HG03575 (cell line): ENCODE measurements around the gene DYNLT1.
"Not testable (repeated sequence)": the region's sequence is repeated elsewhere in the genome, so short reads cannot be mapped to it uniquely, and the experiment has no call there.

Source experiments
- ATAC-seq: cut with Tn5 transposase; IDR thresholded peaks from one replicate; pipeline ENCODE4 v1.9.1; 2021; ENCODE audit not compliant: unreplicated experiment, insufficient number of reproducible peaks, low FRiP score; ENCODE audit errors: extremely low read depth

The DYNLT1 gene

DNA sequence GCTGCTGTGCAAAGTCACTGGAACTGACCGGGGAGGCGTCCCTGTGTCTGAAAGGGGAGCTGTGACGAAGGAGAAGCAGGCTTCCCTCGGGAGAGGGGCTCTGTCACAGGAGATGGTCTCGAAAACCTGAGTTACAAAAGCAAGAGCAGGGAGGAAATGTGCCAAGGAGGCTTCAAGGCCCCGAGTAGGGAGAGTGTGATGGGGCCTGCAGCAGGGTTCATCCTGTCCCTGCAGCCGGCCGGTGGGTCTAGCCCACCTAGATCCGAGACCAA is 16.7 kb downstream of the DYNLT1 start:
- ATAC-seq: no peak

DNA sequence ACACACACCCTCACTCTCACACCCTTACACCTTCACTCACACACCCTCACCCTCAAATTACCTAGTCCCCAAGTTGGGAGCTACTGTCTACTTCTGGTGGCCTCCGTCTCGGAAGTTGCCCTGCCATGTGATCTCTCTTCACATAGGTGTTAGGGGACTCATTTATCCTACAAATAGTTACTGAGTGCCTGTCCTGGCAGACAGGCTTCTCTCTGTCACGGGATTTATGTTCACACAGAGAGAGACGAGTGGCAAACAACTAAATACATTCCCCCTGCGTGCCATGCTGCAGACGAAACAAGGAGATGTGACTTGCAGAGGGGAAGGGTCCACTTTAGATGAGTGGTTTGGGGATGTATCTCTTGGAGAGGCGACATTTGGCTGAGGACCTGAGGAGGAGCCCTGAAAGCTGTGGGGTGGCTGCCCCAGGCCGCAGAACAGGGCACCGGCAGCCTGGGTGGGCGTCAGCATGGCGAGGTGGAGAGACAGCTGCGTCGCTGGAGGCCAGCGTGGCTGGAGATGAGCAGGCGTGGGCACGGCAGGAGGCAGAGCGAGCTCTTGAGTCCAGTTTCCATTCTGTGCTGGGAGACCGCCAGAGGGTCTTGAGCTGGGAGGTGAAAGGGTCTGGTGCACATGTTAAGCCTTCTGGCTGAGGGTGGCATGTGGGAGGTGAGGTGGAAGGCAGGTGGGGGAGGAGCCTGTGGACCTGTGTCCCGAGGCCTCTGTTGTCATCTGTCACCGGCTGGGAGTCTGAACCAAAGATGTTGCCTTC is 17.2 kb downstream of the DYNLT1 start:
- ATAC-seq: no peak

DNA sequence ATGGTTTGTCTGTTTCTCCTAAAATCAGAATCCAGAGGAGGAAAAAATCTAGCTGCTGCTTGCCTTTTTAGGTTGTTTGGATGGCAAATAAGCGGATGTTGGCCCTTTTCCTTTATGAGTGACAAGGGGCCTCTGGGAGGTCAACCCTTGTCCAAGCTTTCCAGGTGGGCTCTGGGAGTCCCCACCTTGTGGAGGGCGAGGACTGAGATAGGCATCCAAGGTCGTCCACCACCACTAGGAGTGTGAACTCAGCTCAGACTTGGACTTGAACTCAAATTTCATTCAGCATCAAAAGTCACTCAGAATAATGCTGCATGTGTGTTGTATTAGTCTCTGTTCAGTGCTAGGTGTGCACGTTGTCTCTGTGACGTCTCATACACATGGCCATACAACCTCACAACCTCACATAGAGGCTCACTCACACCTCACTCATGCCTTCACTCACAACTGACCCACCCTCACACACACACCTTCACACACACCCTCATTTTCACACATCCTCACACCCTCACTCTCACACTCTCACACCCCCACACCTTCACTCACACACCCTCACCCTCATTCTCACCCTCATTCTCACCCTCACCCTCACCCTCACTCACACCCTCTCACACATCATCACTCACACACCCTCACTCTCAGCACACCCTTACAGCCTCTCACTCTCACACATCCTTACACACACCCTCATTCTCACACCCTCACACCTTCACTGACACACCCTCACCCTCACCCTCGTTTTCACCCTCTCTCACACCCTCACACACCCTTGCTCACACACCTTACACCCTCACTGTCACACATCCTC is 18.0 kb downstream of the DYNLT1 start:
- ATAC-seq: no peak

DNA sequence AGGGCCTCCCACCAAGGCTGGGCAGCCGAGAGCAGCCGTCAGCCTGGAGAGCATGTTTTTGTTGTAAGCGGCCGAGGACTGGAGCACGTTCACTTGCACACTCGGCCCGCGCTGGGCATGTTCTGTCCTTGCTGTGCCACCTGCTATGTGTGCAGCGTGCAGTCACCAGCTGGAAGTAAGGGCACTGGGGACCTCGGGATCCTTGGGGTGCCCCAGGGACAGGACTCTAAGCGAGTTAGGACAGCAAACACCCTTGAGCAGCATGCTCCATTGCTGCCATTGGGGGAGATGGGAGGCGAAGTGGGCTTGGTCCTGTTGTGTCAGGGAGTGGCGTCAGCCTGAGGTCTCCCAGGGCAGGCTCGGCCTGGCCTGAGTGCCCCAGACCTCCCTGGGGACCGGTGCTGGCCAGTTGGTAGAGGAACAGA is 18.6 kb downstream of the DYNLT1 start:
- ATAC-seq: no peak

DNA sequence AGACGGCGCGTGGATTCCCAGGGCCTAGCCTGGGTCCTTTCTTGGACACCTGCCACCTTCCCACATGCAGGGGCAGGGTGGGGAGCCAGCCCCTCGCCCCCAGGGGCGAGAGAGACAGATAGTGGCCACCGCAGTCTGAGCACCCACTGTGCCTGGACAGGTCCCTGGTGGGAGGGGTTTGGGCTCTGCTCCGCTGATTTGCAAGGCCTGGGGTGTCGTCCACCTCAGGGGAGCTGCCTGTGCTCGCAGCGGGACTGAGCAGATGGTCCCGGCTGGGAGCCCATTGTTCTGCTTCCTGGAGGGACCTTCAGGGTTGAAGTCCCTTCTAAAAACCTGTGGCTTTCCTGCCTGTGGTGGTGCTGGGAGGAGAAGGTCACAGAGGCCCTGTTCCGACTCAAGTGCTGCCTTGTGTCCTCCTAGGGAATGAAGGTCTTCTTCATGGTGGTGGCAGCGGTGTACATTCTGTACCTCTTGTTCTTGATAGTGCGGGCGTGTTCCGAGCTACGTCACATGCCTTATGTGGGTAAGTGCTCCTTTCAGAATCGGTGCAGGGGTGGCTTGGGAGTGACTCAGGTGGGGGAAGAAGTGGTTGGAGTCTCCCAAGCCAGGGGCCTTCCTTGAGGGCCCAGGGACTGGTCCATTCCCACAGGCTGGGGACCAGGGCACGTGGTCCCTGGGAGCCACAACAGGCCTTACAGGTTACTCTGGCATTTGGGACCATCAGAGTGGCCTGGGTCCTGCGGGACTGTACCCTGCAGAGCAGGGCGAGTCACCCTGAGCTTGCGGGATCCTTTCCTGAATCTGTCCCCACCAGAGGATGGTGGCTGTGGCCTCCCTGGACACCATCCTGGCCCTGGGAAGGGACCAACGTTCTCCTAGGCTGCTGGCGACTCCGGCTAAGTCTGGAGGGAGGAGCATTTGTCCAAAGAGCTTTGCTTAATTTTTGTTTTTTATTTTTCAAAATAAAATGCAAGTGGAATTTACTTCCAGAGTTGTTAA is 19.6 kb downstream of the DYNLT1 start:
- no peak for ATAC-seq

DNA sequence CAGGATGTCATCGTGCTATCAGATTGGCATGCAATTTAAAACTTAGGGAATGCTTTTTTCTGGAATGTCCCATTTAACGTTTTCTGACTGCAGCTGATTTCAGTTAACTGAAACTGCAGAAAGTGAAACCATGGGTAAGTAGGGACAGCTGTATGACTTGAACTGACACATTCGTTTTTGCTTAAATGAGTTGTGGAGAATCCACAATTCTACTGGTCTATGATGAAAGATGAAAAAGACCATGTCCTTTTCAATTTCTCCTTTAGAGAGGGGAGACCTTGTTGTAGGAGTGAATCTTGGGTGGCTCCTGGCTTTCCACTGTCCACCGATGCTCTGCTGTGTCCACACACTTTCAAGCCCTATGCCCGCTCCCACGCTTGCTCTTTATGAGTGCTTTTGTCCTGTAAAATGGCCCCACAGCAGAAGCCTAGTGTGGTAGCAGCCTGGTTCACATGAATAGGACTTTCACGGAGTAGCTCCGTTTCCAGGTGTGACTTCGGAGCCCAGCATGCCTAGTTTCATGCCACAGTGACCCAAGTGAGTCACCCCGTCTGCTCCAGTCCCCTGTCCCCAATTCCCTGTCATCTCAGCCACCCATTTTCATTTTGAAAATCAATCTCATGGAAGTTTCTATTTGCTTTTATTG is 21.9 kb downstream of the DYNLT1 start:
- no peak for ATAC-seq

DNA sequence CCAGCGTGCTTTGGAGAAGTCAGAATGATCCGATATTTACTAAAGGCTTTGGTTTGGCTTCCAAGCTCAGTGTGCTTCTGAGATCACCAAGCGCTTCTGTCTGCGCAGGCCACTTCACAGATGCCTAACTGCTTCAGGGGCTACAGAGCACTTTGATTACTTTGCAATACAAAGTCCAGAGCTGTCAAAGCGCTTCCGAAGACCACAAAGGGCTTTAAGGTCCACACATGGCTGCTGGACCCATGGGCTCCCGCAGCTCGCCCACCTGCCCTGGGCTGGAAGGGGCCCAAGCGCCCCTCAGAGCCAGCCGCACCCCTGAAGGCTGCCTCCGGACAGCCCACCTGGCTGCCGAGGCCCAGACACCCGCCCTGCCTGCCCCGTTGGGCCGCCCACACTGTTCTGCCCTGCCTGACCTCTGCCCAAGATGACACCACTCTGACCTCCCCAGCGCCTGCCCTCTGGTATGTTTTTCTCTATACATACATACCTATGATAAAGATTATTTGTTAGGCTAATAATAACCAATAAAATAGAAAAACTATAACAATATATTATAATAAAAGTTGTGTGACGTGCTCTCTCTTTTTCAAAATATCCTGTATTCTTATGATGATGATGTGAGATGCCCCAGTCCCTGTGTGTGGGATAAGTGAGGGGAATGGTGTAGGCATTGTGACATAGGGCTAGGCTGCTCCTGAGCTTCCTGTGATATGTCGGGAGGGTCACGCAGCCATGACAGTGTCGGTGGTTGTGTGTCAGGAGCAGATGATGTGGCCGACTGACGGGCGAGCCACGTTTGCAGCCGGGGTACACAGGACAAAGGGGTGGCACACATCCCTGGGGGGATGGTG is 22.6 kb downstream of the DYNLT1 start:
- ATAC-seq: no peak

DNA sequence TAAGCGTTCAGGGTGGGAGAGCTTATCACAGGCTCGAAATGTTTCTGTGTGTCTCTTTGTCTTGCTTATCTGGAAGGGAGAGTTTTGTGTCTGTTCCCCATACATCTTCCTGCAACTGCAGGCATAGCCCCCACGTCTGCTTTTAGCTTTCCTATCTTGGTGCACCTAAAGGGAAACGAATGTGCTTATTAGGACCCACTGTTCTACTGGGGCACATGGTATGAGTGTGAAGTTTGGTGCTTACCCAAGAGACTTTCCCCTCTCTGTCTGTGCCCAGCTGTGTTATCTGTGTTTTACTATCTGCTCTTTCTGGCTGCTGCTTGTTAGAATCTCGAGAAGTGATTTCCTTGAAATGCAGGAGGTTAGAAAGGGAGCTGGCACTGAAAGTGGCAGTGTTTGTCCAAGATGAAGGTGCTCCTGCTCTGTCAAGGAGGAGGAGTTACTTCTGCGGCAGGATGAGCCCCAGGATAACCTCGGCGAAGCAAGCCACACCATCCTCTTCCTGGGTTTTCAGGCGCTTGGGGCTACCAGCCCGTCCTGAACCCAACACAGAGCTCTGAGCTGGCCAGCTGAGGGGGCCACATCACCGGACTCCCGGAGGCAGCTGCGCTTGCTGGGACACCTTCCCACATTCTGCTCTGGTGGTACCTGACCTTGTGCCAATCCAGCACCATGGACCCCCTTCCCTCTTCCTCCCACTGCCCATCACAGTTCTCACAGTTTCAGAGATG is 23.4 kb downstream of the DYNLT1 start:
- ATAC-seq: no peak

DNA sequence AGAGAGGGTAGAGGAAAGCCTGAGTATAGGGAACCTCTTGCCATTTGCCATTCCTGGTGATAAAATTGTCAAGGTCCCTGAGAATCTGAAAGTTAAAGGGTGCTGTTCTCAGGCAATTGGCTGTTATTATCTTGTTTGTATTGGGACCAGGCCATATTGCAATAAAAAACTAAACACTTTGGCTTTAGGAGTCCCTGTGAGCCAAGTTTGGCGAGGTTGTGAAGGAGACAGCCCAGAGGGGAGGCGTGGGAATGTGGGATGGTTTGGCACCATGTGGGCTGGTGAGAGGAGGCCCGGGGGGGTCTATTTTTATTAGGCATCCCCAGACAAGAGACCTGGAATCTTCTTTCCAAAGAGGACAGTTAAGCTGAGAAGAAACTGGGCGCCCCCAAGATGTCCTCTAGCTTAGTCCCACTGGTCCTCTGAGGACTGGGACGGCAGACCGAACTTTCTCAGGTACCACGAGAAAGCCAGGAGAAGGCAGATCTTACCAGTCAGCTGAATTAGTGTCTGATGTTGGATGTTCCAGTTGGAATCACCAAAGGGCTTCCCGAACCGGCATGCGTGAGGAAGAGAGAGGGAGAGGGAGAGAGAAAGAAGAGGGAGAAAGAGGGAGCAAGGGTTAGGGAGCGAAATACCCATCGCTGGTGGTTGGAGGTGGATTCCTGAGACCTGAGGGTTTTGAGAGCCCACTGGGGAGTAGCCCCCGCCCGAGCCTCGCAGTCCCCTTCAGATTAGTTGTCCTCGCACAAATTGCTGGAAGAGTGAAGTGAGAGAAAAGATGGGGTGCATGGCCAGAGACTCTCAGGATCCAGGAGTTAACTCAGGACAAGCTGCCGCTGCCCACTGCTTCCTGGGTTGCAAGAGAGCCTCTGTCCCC is 24.4 kb downstream of the DYNLT1 start:
- no peak for ATAC-seq

DNA sequence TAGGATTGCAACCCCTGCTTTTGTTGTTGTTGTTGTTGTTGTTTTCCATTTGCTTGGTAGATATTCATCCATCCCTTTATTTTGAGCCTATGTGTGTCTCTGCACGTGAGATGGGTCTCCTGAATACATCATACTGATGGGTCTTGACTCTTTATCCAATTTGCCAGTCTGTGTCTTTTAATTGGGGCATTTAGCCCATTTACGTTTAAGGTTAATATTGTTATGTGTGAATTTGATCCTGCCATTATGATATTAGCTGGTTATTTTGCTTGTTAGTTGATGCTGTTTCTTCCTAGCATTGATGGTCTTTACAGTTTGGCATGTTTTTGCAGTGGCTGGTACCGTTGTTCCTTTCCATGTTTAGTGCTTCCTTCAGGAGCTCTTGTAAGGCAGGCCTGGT is 26.3 kb downstream of the DYNLT1 start:
- ATAC-seq: not testable (repeated sequence)

DNA sequence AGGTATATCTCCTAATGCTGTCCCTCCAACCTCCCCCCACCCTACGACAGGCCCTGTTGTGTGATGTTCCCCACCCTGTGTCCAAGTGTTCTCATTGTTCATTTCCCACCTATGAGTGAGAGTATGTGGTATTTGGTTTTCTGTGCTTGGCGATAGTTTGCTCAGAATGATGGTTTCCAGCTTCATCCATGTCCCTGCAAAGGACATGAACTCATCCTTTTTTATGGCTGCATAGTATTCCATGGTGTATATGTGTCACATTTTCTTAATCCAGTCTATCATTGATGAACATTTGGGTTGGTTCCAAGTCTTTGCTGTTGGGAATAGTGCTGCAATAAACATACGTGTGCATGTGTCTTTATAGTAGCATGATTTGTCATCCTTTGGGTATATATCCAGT is 29.9 kb downstream of the DYNLT1 start:
- ATAC-seq: not testable (repeated sequence)

DNA sequence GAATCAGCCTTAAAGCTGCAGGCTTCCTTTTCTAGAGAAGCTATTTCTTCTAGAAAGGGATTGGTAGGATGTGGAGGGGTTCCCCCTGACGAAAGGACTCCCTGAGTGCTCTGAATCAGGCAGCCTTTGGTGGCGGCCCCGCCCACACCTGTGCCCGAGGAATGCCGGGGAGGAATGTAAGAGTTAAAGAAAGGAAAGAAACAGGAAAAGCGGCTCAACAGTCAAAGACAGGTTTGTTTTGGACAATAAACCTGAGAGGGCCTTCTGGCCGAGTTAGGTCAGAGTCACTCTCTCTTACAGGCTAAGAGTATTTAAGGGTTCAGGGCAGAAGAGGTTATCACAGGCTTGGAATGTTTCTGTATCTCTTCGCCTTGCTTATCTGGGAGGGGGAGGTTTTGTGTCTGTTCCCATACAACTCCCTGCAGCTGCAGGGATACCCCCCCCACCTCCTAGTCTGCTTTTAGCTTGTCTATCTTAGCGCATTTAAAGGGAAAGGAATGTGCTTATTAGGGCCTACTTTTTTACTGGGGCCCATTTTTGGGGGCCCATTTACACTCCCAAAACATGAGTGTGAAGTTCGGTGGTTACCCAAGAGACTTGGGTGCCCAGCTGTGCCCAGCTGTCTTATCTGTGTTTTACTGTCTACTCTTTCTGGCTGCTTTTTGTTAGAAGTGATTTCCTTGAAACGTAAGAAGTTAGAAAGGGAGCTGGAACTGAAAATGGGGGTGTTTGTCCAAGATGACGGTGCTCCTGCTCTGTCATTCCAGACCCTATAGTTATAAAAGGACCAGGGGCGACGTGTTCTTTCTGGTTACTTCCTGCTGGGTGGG is 32.8 kb downstream of the DYNLT1 start:
- ATAC-seq: no peak

DNA sequence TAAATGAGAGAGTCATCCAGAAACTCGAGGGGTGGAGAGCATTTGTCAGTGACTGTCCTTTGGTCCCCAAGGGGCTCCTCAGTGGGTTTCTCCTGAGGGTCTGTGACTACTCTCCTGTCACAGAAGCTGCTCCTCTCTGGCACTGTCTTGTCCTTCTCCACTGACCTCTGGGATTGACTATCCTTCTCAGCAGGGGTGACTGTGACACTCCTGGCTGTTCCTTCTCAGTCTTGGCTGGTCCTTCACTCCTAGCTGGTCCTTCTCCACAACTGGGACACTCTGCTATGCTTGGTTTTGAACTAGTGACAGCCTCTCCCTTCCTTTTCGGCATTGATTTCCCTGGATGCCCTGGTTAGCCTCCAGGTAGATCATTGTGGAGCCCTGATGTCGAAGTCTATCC is 33.5 kb downstream of the DYNLT1 start:
- no peak for ATAC-seq

DNA sequence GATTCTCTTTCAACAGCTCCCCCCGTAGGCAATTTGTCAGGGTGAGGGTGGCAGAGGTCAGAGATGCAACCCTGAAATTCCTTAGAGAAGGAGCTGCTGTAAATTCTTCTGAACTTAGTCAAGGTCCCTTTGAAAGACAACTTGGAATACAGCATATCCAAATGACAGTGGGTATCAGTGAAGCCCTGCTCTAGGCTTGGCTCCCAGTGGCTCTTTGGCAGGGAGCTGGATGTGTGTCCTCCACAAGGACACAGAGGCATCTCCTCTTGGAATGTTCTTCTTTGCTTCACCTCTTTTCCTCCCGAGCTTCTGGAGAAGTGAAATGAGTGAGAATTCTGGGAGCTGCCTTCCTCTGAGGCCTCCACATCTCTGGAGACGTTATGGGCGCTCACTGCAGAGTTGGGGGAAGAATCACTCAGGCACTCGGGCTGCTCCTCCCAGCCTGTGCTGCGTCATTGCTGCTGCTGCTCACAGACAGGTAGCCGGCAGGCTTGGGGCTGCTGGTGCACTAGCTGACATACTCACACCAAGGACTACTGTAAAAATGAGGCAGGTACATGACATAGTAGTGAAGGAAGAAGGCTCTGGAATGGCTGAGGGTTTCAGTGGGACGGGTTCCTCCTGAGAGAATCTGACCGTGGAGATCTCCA is 34.1 kb downstream of the DYNLT1 start:
- no peak for ATAC-seq

DNA sequence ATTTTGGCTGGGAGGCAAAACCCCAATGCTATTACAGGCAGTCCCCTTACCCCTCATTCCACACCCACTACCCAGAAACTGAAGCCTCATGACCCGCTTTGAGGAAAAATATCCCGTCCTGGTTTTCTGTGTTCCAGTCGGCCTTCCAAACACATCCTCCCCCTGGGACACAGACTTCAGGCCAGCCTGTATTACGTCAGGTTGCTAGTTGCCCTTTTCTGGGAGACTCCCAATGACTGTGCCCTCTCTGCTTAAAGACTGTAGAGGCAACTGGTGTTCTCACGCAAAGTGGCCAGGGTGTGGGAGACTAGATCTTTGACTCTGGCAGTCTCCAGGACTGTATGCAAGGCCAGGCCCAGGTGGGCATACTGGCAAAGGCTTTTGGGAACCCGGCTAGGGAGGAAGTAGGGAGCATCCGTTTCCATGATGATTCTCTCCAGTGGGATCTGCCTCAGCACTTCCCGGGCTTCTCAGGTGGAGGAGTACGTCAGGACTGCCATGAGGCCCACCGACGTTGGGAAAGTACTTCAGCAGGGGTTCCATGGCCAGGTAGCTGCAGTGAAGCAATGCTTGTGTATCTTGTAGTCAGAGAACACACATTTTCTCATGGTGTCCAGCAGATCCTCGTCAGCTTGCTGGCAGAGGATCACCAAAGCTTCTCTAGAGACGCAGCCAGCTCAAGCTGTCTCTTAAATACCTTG is 34.9 kb downstream of the DYNLT1 start:
- no peak for ATAC-seq
